Fibroblast of lung (primary cell): Measurements from ENCODE around the gene REC114. TPM values are rescaled to one million over a fixed set of nuclear protein-coding genes. Genes with fewer than 3 reads are reported as not detected.

Experiments
- DNase-seq, 2 donors: peaks; one replicate each; pipeline versions ENCODE4 v3.0.0 to v3.0.0-alpha.2; 2010; ENCODE audit warnings: low read depth in 2 of 2
- H2AFZ ChIP-seq: 2 replicates; pipeline ENCODE4 v1.5.1; 2012; ENCODE audit warnings: low read length, control low read depth, inconsistent platforms
- H3K27ac ChIP-seq: 2 replicates; pipeline ENCODE4 v1.5.1; 2011; ENCODE audit warnings: low read length, control low read depth; ENCODE audit not compliant: insufficient read depth
- H3K27me3 ChIP-seq: 2 replicates; pipeline ENCODE4 v1.5.1; 2011; ENCODE audit warnings: mild to moderate bottlenecking, low read length; ENCODE audit not compliant: control insufficient read depth, insufficient read depth
- H3K36me3 ChIP-seq: 2 replicates; pipeline ENCODE4 v1.5.1; 2011; ENCODE audit warnings: low read length; ENCODE audit not compliant: control insufficient read depth, insufficient read depth
- H3K4me1 ChIP-seq: 2 replicates; pipeline ENCODE4 v1.5.1; 2011; ENCODE audit warnings: low read length; ENCODE audit not compliant: control insufficient read depth, insufficient read depth; ENCODE audit errors: extremely low read depth
- H3K4me2 ChIP-seq: 2 replicates; pipeline ENCODE4 v1.5.1; 2011; ENCODE audit warnings: low read length, control low read depth; ENCODE audit not compliant: insufficient read depth; ENCODE audit errors: extremely low read depth
- H3K4me3 ChIP-seq, 4 experiments: fragments of 200-600 bp in 1 of 4; sonication (generic) in 1 of 4; replicated peaks in 1 of 4; 2 replicates each; pipeline ENCODE4 v1.5.1; 2011 to 2016; ENCODE audit warnings: low read length in 4 of 4, low read depth in 3 of 4, mild to moderate bottlenecking in 3 of 4, control low read depth in 2 of 4, inconsistent platforms in 1 of 4, mixed read lengths in 1 of 4; ENCODE audit not compliant: insufficient read depth in 1 of 4; ENCODE audit errors: control extremely low read depth in 1 of 4
- H3K79me2 ChIP-seq: 2 replicates; pipeline ENCODE4 v1.5.1; 2012; ENCODE audit warnings: mild to moderate bottlenecking, low read length, inconsistent platforms; ENCODE audit not compliant: control insufficient read depth, insufficient read depth
- H3K9ac ChIP-seq: 2 replicates; pipeline ENCODE4 v1.5.1; 2011; ENCODE audit warnings: mild to moderate bottlenecking, low read length, control low read depth; ENCODE audit not compliant: insufficient read depth
- H3K9me3 ChIP-seq: 2 replicates; pipeline ENCODE4 v1.5.1; 2012; ENCODE audit warnings: low read depth, low read length; ENCODE audit not compliant: control insufficient read depth, insufficient read depth
- H4K20me1 ChIP-seq: 2 replicates; pipeline ENCODE4 v1.5.1; 2011; ENCODE audit warnings: low read length; ENCODE audit not compliant: control insufficient read depth, insufficient read depth; ENCODE audit errors: extremely low read depth
- EZH2 ChIP-seq: IDR thresholded peaks from 2 replicates; pipeline ENCODE4 v1.5.1; 2012; ENCODE audit warnings: low read length, control low read depth, mild to moderate bottlenecking; ENCODE audit errors: missing control alignments
- polyA plus RNA-seq, 2 donors: library from polyadenylated mRNA; depleted of rRNA in 1 of 2; stranded (reverse) in 1 of 2; unstranded in 1 of 2; fragments of >200 nt; gene quantifications; 2 replicates each; pipeline ENCODE4 v1.2.1, GENCODE V29; 2011 to 2012; ENCODE audit warnings: missing spikeins in 1 of 2
- total RNA-seq: library from RNA; depleted of rRNA; stranded (reverse); fragments of >200 nt; gene quantifications from 2 replicates; pipeline ENCODE4 v1.2.1, GENCODE V29; 2014
- TF ChIP-seq, protein P1 (sequence below), 2 donors: IDR thresholded peaks in 1 of 2; conservative IDR thresholded peaks in 1 of 2; 1 replicate in 1 of 2; 2 replicates in 1 of 2; pipeline ENCODE4 v1.5.1; 2011 to 2012; ENCODE audit warnings: low read length in 2 of 2, control low read depth in 1 of 2, inconsistent platforms in 1 of 2, low read depth in 1 of 2, mild to moderate bottlenecking in 1 of 2

The REC114 gene
- total and polyA plus RNA-seq, 2 donors (not counting 1 experiment from before 2014, with no cell fraction given) = not detected

DNA sequence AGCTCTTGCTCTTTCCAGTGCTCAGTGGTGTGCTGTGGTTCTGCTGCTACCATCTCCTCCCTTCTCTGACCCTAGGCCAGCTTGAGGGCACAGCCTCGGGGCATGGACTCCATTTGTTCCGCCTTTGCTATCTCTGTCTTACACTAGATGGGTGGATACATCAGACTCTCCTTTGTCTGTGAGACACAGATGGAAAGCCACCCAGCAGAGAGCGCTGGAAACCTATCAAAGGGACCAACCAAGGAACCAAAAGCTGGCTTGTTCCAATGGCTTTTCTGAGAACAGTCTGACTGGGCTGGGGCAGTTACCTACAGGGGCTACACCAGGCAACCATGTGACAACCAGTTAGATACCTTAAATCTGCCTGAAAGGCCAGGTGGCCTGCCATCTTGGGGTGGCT, 126.4 kb downstream of the REC114 start:
- Histone ChIP-seq H3K27me3 (no peaks in the 10 kb centered on the region), H3K27ac (no peak overlapping the region), H3K9me3 (no peaks in the 10 kb centered on the region), H3K79me2 (no peaks in the 10 kb centered on the region), H3K36me3 (peaks cover 9% of the 10 kb centered on the region), H4K20me1 (no peaks in the 10 kb centered on the region), H3K4me1 (peaks cover 4% of the 10 kb centered on the region), H2AFZ (no peak overlapping the region), H3K4me2 (no peak overlapping the region), H3K9ac (no peak overlapping the region), H3K4me3 (no peak overlapping the region)
- no peak for TF ChIP-seq EZH2
- TF ChIP-seq, protein P1, sequence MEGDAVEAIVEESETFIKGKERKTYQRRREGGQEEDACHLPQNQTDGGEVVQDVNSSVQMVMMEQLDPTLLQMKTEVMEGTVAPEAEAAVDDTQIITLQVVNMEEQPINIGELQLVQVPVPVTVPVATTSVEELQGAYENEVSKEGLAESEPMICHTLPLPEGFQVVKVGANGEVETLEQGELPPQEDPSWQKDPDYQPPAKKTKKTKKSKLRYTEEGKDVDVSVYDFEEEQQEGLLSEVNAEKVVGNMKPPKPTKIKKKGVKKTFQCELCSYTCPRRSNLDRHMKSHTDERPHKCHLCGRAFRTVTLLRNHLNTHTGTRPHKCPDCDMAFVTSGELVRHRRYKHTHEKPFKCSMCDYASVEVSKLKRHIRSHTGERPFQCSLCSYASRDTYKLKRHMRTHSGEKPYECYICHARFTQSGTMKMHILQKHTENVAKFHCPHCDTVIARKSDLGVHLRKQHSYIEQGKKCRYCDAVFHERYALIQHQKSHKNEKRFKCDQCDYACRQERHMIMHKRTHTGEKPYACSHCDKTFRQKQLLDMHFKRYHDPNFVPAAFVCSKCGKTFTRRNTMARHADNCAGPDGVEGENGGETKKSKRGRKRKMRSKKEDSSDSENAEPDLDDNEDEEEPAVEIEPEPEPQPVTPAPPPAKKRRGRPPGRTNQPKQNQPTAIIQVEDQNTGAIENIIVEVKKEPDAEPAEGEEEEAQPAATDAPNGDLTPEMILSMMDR (conservative IDR thresholded peaks at IDR 0.05 in 1 of 2, IDR thresholded peaks at IDR 0.05 in 1 of 2; ENCODE audit: low read depth in 1 of 2, low read length in 2 of 2) = no peak
- DNase-seq = no peak

- Histone ChIP-seq H3K79me2 (no peaks in the 10 kb centered on the region), H3K27ac (no peak overlapping the region), H2AFZ (no peak overlapping the region), H3K27me3 (no peaks in the 10 kb centered on the region), H4K20me1 (no peaks in the 10 kb centered on the region), H3K4me2 (no peak overlapping the region), H3K9me3 (no peaks in the 10 kb centered on the region), H3K9ac (no peak overlapping the region), H3K36me3 (peaks cover 9% of the 10 kb centered on the region), H3K4me1 (peaks cover 4% of the 10 kb centered on the region), H3K4me3 (no peak overlapping the region)
- TF ChIP-seq, protein P1 (conservative IDR thresholded peaks at IDR 0.05 in 1 of 2, IDR thresholded peaks at IDR 0.05 in 1 of 2; ENCODE audit: low read depth in 1 of 2, low read length in 2 of 2) = no peak
- TF ChIP-seq EZH2 = no peak
- DNase-seq = no peak
These were observed 127.5 kb downstream of the REC114 start for GRCh38 chr15:73570355-73571032.

GRCh38 chr15:73571346-73571745, 128.4 kb downstream of the REC114 start:
- Histone ChIP-seq H3K79me2 (no peaks in the 10 kb centered on the region), H3K27me3 (no peaks in the 10 kb centered on the region), H3K4me3 (no peak overlapping the region), H4K20me1 (no peaks in the 10 kb centered on the region), H3K9me3 (no peaks in the 10 kb centered on the region), H3K4me2 (no peak overlapping the region), H2AFZ (no peak overlapping the region), H3K27ac (no peak overlapping the region), H3K36me3 (peaks cover 12% of the 10 kb centered on the region), H3K9ac (no peak overlapping the region), H3K4me1 (peaks cover 4% of the 10 kb centered on the region)
- DNase-seq = no peak
- TF ChIP-seq EZH2 = no peak
- TF ChIP-seq, protein P1 (conservative IDR thresholded peaks at IDR 0.05 in 1 of 2, IDR thresholded peaks at IDR 0.05 in 1 of 2; ENCODE audit: low read depth in 1 of 2, low read length in 2 of 2) = no peak
